Thymus (tissue), 14 donors: Measurements from ENCODE around the gene ACADS. TPM values are rescaled to one million over a fixed set of nuclear protein-coding genes. Genes with fewer than 3 reads are reported as not detected.

ENCODE experiments used
- DNase-seq, 9 donors: peaks; one replicate each; pipeline ENCODE4 v3.0.0-alpha.2; 2013; ENCODE audit warnings: low spot score in 9 of 9, low read depth in 6 of 9, missing footprints in 1 of 9
- H3K27ac ChIP-seq, 2 donors: one replicate each; pipeline ENCODE4 v1.5.1; 2013; ENCODE audit warnings: control low read depth in 1 of 2, low read depth in 1 of 2, low read length in 1 of 2, mild to moderate bottlenecking in 1 of 2, moderate library complexity in 1 of 2
- H3K27me3 ChIP-seq, 2 donors: one replicate each; pipeline ENCODE4 v1.5.1; 2013; ENCODE audit warnings: low read length in 1 of 2; ENCODE audit not compliant: control insufficient read depth in 2 of 2, insufficient read depth in 1 of 2
- H3K36me3 ChIP-seq, 2 donors: one replicate each; pipeline ENCODE4 v1.5.1; 2013; ENCODE audit warnings: low read length in 1 of 2, mild to moderate bottlenecking in 1 of 2, moderate library complexity in 1 of 2; ENCODE audit not compliant: control insufficient read depth in 2 of 2, insufficient read depth in 2 of 2
- H3K4me1 ChIP-seq, 2 donors: one replicate each; pipeline ENCODE4 v1.5.1; 2013; ENCODE audit warnings: low read length in 2 of 2; ENCODE audit not compliant: control insufficient read depth in 2 of 2, insufficient read depth in 2 of 2
- H3K4me3 ChIP-seq, 2 donors: one replicate each; pipeline ENCODE4 v1.5.1; 2013; ENCODE audit warnings: low read length in 2 of 2, control low read depth in 1 of 2, mild to moderate bottlenecking in 1 of 2
- H3K9me3 ChIP-seq, 2 donors: one replicate each; pipeline ENCODE4 v1.5.1; 2013; ENCODE audit warnings: low read length in 1 of 2, mild to moderate bottlenecking in 1 of 2; ENCODE audit not compliant: control insufficient read depth in 2 of 2, insufficient read depth in 1 of 2
- WGBS: extraction: QIAGEN DNeasy Blood & Tissue Kit; methylation state at CpG from one replicate; pipeline ENCODE4 v1.1.7; 2013; 5-methylcytosine and 5-hydroxymethylcytosine counted together
- long read RNA-seq, 10 donors: transcript quantifications; one replicate each; lab custom pipeline, GENCODE V29; 2026
- polyA plus RNA-seq: library from polyadenylated mRNA; stranded (reverse); fragments of 200-250 nt; gene quantifications from one replicate; pipeline ENCODE4 v1.2.3, GENCODE V29; 2013
- total RNA-seq: library from RNA; stranded (reverse); fragments of 120-200 nt; gene quantifications from one replicate; pipeline ENCODE4 v1.2.4, GENCODE V29; 2013
- donor health status: healthy.

The ACADS gene, protein sequence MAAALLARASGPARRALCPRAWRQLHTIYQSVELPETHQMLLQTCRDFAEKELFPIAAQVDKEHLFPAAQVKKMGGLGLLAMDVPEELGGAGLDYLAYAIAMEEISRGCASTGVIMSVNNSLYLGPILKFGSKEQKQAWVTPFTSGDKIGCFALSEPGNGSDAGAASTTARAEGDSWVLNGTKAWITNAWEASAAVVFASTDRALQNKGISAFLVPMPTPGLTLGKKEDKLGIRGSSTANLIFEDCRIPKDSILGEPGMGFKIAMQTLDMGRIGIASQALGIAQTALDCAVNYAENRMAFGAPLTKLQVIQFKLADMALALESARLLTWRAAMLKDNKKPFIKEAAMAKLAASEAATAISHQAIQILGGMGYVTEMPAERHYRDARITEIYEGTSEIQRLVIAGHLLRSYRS
- 16.0 TPM for total RNA-seq
- 29.3 TPM for polyA plus RNA-seq
- long read RNA-seq, donor 1 = 0 reads
- long read RNA-seq, donor 2 = 0 reads
- long read RNA-seq, donor 3, transcript ACADS-201 (10 exons, 1,950 nt) = major isoform, 12 of 12 reads
- long read RNA-seq, donor 3, partial matches to known transcripts = 0 of 12 reads
- long read RNA-seq, donor 3, other reads (novel, unspliced or antisense) = 0 of 12 reads
- long read RNA-seq, donor 4 = 0 reads
- long read RNA-seq, donor 5, transcript ACADS-201 (10 exons, 1,950 nt) = major isoform, 14 of 14 reads
- long read RNA-seq, donor 5, partial matches to known transcripts = 0 of 14 reads
- long read RNA-seq, donor 5, other reads (novel, unspliced or antisense) = 0 of 14 reads
- long read RNA-seq, donor 6, partial matches to known transcripts = 0 of 4 reads
- long read RNA-seq, donor 6, other reads (novel, unspliced or antisense) = 0 of 4 reads
- long read RNA-seq, donor 7, partial matches to known transcripts = 0 of 4 reads
- long read RNA-seq, donor 7, other reads (novel, unspliced or antisense) = 0 of 4 reads
- long read RNA-seq, donor 8, partial matches to known transcripts = 0 of 4 reads
- long read RNA-seq, donor 8, other reads (novel, unspliced or antisense) = 0 of 4 reads
- long read RNA-seq, donor 9, partial matches to known transcripts = 0 of 2 reads
- long read RNA-seq, donor 9, other reads (novel, unspliced or antisense) = 0 of 2 reads
- long read RNA-seq, donor 10, transcript ACADS-201 (10 exons, 1,950 nt) = major isoform, 8 of 9 reads
- long read RNA-seq, donor 10, partial matches to known transcripts = 0 of 9 reads
- long read RNA-seq, donor 10, other reads (novel, unspliced or antisense) = 0 of 9 reads

- H3K36me3 ChIP-seq = peaks cover 33 to 43% of the 10 kb centered on the region in 2 donors
- DNase-seq = peak; percentile 43 to 92 (median 84)
- peak within 1 kb of the TSS in 1 of 2 donors; percentile 22 for H3K27ac ChIP-seq
- 11% methylated on average over 66 of the region's 66 CpGs for WGBS
- no peaks in the 10 kb centered on the region for H3K9me3 ChIP-seq
- H3K4me1 ChIP-seq = peaks cover 6 to 18% of the 10 kb centered on the region in 2 donors
- H3K27me3 ChIP-seq = no peaks in the 10 kb centered on the region
- peak within 1 kb of the TSS; percentile 62 to 80 for H3K4me3 ChIP-seq
Observed at GRCh38 chr12:120725659-120726509, at the start of gene ACADS. Gene ACADS (plus strand): TSS chr12:120725826. CDS start chr12:120725886, 60 bp downstream.

DNA sequence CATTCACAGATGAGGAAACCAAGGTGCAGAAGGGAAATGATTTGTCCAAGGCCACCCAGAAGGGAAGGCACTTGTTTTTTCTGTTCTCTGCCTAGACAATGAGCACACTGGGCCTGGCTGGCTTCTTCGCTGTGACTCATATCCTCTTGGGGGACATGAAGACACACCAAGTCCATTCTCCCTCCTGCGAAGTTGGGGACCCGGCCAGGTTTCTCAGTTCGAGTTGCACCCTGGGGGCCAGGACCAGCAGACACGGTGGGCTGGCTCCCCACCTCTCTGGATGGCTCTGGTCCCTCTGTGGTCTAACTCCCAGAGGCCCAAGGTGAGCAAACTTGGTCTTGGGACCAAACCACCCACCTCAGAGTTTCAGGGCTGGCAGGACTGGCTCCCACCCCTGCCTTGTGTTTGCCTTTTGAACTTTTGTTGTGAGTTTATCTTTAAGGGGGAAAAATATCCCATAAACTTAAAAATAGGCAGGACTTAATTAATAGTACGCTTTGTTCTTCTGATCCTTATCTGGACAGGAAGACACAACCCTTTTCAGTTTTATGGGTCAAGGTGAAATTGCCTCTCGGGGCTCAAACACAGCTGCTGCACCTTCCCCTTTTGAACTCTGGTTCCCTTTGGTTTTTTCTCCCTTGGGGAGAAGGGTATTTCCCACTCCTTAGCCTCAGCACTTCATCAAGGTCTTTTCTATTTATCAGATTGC is 47.7 kb upstream of the ACADS start:
- DNase-seq = no peak
- Histone ChIP-seq H3K9me3 (no peaks in the 10 kb centered on the region), H3K4me1 (peaks cover 0 to 8% of the 10 kb centered on the region in 2 donors), H3K27me3 (no peaks in the 10 kb centered on the region), H3K27ac (no peak overlapping the region), H3K4me3 (no peak overlapping the region), H3K36me3 (no peaks in the 10 kb centered on the region)
- WGBS = 72% methylated on average over 7 of the region's 7 CpGs

DNA sequence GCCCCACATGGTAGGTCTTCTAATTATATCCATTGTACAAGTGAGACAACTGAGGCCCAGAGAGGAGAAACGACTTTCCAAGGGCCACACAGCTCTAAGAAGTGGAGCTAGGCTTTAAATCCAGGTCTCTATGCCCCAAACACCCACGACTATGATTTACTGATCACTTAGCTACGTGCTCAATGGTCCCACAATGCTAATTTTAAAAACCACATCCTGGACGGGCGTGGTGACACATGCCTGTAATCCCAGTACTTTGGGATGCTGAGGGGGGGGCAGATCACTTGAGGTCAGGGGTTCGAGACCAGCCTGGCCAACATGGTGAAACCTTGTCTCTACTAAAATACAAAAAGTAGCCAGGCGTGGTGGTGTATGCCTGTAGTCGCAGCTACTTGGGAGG is 47.1 kb upstream of the ACADS start:
- 64% methylated on average over 8 of the region's 8 CpGs for WGBS

DNA sequence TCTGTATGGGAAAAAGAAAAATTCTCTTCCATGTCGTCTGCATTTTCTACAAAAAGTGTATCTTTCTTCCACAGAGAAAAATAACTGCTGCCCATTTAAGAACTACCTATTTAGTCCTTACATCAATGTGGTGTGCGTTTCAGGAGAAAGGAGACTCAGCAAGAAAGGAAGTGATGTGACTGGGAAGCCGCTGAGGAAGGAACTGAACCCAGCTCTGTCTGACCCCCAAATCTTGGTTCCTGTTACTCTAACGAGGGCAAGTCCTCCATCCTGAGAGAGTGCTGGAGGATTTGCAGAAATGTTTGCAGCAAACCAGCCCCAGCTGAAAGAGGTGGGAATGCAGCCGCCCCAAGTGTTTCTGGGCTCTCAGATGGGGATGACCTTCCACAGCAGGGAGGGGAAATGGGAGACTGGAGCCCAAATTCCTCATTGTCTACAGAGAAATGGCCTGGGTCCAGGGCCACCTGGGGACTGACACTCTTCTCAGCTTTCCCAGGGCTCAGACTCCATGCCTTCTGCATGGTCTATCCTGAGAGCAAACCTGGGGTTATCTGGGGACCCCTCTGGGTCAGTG is 45.4 kb upstream of the ACADS start:
- no peak for DNase-seq
- H3K9me3 ChIP-seq = no peaks in the 10 kb centered on the region
- 51% methylated on average over 5 of the region's 5 CpGs for WGBS
- H3K4me3 ChIP-seq = no peak overlapping the region
- H3K27ac ChIP-seq = no peak overlapping the region
- H3K4me1 ChIP-seq = peaks cover 0 to 13% of the 10 kb centered on the region in 2 donors
- no peaks in the 10 kb centered on the region for H3K27me3 ChIP-seq
- no peaks in the 10 kb centered on the region for H3K36me3 ChIP-seq

More for the DNA sequence above, 47.1 kb upstream of the ACADS start:
- Histone ChIP-seq H3K9me3 (no peaks in the 10 kb centered on the region), H3K4me1 (peaks cover 0 to 8% of the 10 kb centered on the region in 2 donors), H3K4me3 (no peak overlapping the region), H3K36me3 (no peaks in the 10 kb centered on the region), H3K27ac (no peak overlapping the region), H3K27me3 (no peaks in the 10 kb centered on the region)
- DNase-seq = no peak

- no peak overlapping the region for H3K4me3 ChIP-seq
- H3K36me3 ChIP-seq = no peaks in the 10 kb centered on the region
- no peak overlapping the region for H3K27ac ChIP-seq
- no peak for DNase-seq
- peaks cover 0 to 7% of the 10 kb centered on the region in 2 donors for H3K9me3 ChIP-seq
- 86% methylated on average over 8 of the region's 8 CpGs for WGBS
- H3K27me3 ChIP-seq = no peaks in the 10 kb centered on the region
- H3K4me1 ChIP-seq = peaks cover 15 to 32% of the 10 kb centered on the region in 2 donors
Observed at GRCh38 chr12:120684523-120684932, 41.1 kb upstream of the ACADS start.

- Histone ChIP-seq H3K4me3 (peak overlapping the region in 1 of 2 donors; percentile 89), H3K27me3 (no peaks in the 10 kb centered on the region), H3K36me3 (no peaks in the 10 kb centered on the region), H3K4me1 (peaks cover 19 to 40% of the 10 kb centered on the region in 2 donors), H3K27ac (no peak overlapping the region), H3K9me3 (peaks cover 0 to 7% of the 10 kb centered on the region in 2 donors)
- 62% methylated on average over 3 of the region's 3 CpGs for WGBS
- no peak for DNase-seq
Observed at GRCh38 chr12:120685522-120685921, 40.1 kb upstream of the ACADS start.

- WGBS = under 1% methylated on average over 46 of the region's 46 CpGs
- Histone ChIP-seq H3K36me3 (peaks cover 0 to 4% of the 10 kb centered on the region in 2 donors), H3K27me3 (no peaks in the 10 kb centered on the region), H3K9me3 (peaks cover 0 to 7% of the 10 kb centered on the region in 2 donors), H3K27ac (peak overlapping the region; percentile 91 to 99), H3K4me1 (peaks cover 19 to 46% of the 10 kb centered on the region in 2 donors), H3K4me3 (peak overlapping the region; percentile 89)
- peak; percentile 91 to 99 (median 96) for DNase-seq
Observed at GRCh38 chr12:120686151-120686689, 39.4 kb upstream of the ACADS start.
